Measurements from ENCODE around the gene TMIE. TPM values are rescaled to one million over a fixed set of nuclear protein-coding genes. Genes with fewer than 3 reads are reported as not detected.

The TMIE gene
- total and polyA plus RNA-seq, 2 of the 4 experiments (the other 2 are of a cell fraction) = 0.12 TPM; not detected in 1

- no peak for TF ChIP-seq USF2 (IDR thresholded peaks at IDR 0.05; ENCODE audit: low read depth, low read length)
- no peak for TF ChIP-seq BHLHE40 (IDR thresholded peaks at IDR 0.05; ENCODE audit: low read depth, low read length)
Observed at GRCh38 chr3:46695962-46696894, 5.0 kb upstream of the TMIE start (continued).

All from IMR-90 (cell line).